A549 treated with RU486 at 1 μM for 4 hours (cell line): ENCODE results near the gene PSPC1. TPM values are rescaled to one million over a fixed set of nuclear protein-coding genes. Genes with fewer than 3 reads are reported as not detected.

Source experiments
- total RNA-seq: library from RNA; stranded (reverse); fragments of 200-300 nt; extraction: Qiagen RNA extraction; gene quantifications from 5 replicates; pipeline ENCODE4 v1.2.3, GENCODE V29; 2022; ENCODE audit warnings: low read depth

The PSPC1 gene
- 41.6 to 52.4 TPM (median 46.2 TPM) in 5 replicates for total RNA-seq

GRCh38 chr13:19782727-19783682, at the start of gene PSPC1:
PSPC1 (minus strand) TSS chr13:19782945; CDS start chr13:19782757, 188 bp downstream.

Other genes with a start within 250 kb of the PSPC1 start
- gene TPTE2, start 221.4 kb downstream of the PSPC1 start, total RNA-seq: not detected in 5 replicates
- 12.2 to 17.2 TPM (median 13.6 TPM) in 5 replicates for gene MPHOSPH8, start 149.3 kb downstream of the PSPC1 start, total RNA-seq
- gene ZMYM5, start 80.7 kb upstream of the PSPC1 start, total RNA-seq: 4.2 to 7.2 TPM (median 6.1 TPM) in 5 replicates
- 8.3 to 20.3 TPM (median 17.3 TPM) in 5 replicates for gene ZMYM2, start 175.8 kb upstream of the PSPC1 start, total RNA-seq